Mucosa of rectum (tissue), 2 donors: ENCODE results near the gene PLCB3.
A peak's percentile ranks its signal among the peaks of the same experiment; 100 is the strongest.

ENCODE experiments used
- H3K27ac ChIP-seq, 2 donors: one replicate each; pipeline ENCODE4 v1.7.0; 2013; ENCODE audit warnings: inconsistent platforms in 2 of 2, low read depth in 2 of 2, low read length in 2 of 2
- H3K27me3 ChIP-seq, 2 donors: one replicate each; pipeline ENCODE4 v1.7.0; 2013; ENCODE audit warnings: low read length in 2 of 2; ENCODE audit not compliant: control insufficient read depth in 2 of 2, insufficient read depth in 2 of 2
- H3K36me3 ChIP-seq, 2 donors: one replicate each; pipeline ENCODE4 v1.7.0; 2013; ENCODE audit warnings: low read length in 2 of 2; ENCODE audit not compliant: control insufficient read depth in 2 of 2, insufficient read depth in 2 of 2
- H3K4me1 ChIP-seq, 2 donors: one replicate each; pipeline ENCODE4 v1.7.0; 2013; ENCODE audit warnings: low read length in 2 of 2, mild to moderate bottlenecking in 1 of 2; ENCODE audit not compliant: control insufficient read depth in 2 of 2, insufficient read depth in 2 of 2
- H3K4me3 ChIP-seq, 2 donors: one replicate each; pipeline ENCODE4 v1.7.0; 2013; ENCODE audit warnings: low read length in 2 of 2
- H3K9ac ChIP-seq, 2 donors: one replicate each; pipeline ENCODE4 v1.7.0; 2013; ENCODE audit warnings: low read length in 2 of 2, low read depth in 1 of 2, mild to moderate bottlenecking in 1 of 2
- H3K9me3 ChIP-seq, 2 donors: one replicate each; pipeline ENCODE4 v1.7.0; 2013; ENCODE audit warnings: low read length in 2 of 2; ENCODE audit not compliant: control insufficient read depth in 2 of 2
- donor health status: healthy.
- donor health status: Normal muscosa, but diverticular disease.

PLCB3 gene

DNA sequence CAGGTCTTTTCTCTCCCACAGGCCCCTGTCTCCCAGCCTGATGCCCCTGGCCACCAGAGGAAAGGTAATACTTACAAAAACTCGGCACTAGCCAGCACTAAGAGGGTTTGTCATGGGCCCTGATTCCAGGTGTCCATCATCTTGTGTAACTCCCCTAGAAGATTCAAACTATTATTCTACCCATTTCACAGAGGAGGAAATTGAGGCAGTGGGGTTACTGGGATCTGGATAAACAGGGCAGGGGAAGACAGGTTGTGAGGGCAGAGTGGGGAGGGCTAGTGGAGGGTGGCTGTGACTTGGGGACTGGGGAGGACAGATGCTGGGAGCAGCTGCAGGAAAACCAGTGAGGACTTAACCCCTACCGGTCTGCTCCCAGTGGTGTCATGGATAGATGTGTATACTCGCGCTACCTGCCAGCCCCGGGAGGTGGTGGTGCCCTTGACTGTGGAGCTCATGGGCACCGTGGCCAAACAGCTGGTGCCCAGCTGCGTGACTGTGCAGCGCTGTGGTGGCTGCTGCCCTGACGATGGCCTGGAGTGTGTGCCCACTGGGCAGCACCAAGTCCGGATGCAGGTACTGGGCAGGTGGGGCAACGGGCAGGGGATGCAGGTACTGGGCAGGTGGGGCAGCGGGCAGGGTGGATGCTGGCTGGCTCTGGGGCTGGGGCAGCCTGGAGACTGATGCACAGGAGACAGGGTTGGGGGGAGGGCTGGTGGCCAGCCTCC lies 15.7 kb upstream of the PLCB3 start:
- Histone ChIP-seq H3K9ac (peak overlapping the region; percentile 51 to 60), H3K4me1 (peaks cover 56 to 60% of the 10 kb centered on the region in 2 donors), H3K36me3 (peaks cover 0 to 5% of the 10 kb centered on the region in 2 donors), H3K4me3 (peak overlapping the region; percentile 60 to 74), H3K27me3 (no peaks in the 10 kb centered on the region), H3K27ac (peak overlapping the region; percentile 61 to 77), H3K9me3 (no peaks in the 10 kb centered on the region)

DNA sequence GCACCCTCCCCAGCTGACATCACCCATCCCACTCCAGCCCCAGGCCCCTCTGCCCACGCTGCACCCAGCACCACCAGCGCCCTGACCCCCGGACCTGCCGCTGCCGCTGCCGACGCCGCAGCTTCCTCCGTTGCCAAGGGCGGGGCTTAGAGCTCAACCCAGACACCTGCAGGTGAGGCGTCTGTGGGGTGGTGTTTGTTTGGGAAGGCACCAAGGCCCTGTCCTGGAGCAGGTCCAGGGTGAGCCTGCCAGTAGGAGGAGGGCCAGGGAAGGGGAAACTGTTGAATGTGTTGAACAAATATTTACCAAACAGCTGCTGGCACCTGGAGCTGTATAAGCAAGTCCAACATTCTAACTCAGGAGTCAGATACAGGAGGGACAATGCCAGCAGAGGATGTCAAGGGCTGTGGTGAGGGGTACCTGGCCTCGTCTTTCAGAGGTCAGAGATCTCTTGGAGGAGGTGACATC lies 13.8 kb upstream of the PLCB3 start:
- Histone ChIP-seq H3K9me3 (no peaks in the 10 kb centered on the region), H3K4me3 (peak overlapping the region; percentile 27 to 49), H3K27me3 (no peaks in the 10 kb centered on the region), H3K9ac (peak overlapping the region in 1 of 2 donors; percentile 67), H3K36me3 (peaks cover 0 to 5% of the 10 kb centered on the region in 2 donors), H3K27ac (peak overlapping the region; percentile 82 to 100), H3K4me1 (peaks cover 54 to 57% of the 10 kb centered on the region in 2 donors)

DNA sequence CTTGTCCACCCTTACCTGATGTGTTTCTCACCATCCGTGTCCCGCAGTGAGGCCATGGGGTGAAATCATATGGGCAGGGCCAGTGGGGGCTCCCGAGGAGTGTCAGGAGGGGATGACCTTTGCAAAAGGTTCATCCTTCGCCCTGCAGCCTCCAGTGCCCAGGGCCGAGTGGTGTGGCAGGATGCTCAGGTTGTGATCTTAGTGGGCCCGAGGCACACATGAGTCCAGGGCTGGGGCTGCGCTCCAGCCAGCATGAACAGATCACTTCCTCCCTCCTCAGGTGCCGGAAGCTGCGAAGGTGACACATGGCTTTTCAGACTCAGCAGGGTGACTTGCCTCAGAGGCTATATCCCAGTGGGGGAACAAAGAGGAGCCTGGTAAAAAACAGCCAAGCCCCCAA lies 13.3 kb upstream of the PLCB3 start:
- Histone ChIP-seq H3K4me3 (peak overlapping the region; percentile 27), H3K9ac (peak overlapping the region; percentile 9 to 67), H3K27me3 (no peaks in the 10 kb centered on the region), H3K36me3 (peaks cover 2 to 5% of the 10 kb centered on the region in 2 donors), H3K27ac (peak overlapping the region; percentile 82 to 100), H3K9me3 (no peaks in the 10 kb centered on the region), H3K4me1 (peaks cover 59 to 62% of the 10 kb centered on the region in 2 donors)

DNA sequence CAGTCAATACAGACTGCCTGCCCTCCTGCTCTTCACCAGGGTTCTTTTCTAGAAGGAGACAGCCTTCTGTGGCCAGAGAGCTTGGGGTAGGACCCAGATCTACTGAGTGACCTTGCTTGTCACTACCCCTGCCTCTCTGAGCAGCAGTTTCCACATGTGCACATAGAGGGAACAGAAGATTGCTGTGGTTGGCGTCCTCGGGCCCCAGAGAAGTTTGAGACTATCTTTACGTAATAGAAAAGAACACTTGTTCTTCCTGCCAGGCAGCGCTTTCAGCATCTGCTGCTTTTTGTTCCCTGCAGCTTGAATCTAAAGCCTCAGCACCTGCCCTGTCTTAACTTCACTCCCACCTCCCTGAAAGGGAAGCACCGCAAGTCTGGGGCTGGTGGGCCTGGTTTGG lies 12.3 kb upstream of the PLCB3 start:
- Histone ChIP-seq H3K4me3 (no peak overlapping the region), H3K36me3 (peaks cover 8 to 12% of the 10 kb centered on the region in 2 donors), H3K9ac (peak overlapping the region; percentile 2 to 67), H3K27ac (peak overlapping the region; percentile 82 to 100), H3K9me3 (no peaks in the 10 kb centered on the region), H3K4me1 (peaks cover 58 to 61% of the 10 kb centered on the region in 2 donors), H3K27me3 (no peaks in the 10 kb centered on the region)

DNA sequence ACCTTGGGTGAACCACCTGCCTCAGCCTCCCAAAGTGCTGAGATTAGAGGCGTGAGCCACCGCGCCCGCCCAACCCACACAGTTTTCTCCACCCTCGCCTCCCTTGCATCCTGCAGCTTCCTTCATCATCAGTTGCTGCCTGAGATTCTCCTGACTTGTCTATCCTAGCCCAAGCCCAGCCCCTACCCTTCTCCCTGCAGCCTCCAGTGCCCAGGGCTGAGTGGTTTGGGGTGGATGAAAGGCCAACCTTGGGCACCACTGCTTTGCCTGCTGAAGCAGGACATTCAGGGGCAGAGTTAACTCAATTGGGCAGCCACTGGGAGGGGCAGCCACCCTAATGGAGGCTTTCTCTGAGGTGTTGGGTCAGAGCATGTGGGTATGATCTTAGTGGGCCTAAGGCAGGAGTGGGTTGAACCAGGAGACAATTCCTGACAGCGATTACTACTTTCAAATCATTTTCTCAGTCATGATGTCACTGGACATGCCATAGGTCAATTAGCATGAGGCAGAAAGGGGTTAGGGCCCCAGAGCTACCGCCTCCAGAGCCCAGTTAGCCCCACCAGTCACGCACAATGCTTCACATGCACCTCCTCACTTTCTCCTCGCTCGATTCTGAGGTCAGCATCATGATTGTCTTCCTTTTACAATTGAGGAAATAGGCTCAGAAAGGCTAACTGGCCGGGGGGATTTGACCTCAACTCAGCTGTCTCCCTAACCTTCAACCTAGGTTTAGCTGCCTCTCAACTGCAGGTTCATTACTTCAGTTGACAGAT lies 11.5 kb upstream of the PLCB3 start:
- Histone ChIP-seq H3K36me3 (peaks cover 8 to 12% of the 10 kb centered on the region in 2 donors), H3K27me3 (no peaks in the 10 kb centered on the region), H3K27ac (peak overlapping the region; percentile 100), H3K4me3 (peak overlapping the region; percentile 79 to 83), H3K4me1 (peaks cover 58 to 60% of the 10 kb centered on the region in 2 donors), H3K9ac (peak overlapping the region; percentile 94 to 99), H3K9me3 (no peaks in the 10 kb centered on the region)

DNA sequence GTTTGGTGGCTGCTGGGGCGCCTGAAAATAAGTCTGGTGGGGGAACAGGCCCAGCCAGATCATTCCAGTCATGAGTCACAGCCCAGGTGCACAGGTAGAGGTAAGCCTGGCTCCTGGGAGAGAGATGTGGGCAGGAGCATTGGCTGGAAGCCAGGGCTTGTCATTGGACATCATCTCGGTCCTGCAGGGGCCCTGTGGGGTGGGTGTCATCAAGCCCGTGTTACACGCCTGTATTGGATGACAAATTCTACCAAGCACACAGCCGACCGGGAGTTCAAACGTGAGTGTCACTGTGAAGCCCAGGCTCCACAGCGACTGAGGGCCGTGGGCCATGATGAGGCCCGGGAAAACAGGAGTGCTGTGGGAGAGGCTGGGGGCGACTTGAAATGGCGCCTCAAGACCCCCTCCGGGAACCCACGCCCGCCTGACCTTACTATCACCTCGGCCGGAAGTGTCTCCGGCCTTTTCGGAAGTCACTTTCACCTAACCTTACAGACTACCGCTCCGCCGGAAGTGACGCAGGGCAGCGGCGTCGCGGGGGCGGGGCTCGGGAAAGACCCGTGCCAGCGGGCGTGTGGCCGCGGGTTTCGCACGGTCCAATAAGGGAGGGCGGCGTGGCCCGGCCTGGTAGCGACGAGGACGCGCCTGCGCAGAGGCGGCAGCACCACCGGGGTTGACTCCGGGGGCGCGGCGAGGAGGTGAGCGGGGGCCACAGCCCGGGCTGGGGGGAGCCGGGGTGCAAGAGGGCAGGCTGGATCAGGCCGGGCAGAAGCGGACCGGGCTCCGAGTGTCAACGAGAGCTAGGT lies 10.7 kb upstream of the PLCB3 start, which contains the start of gene FKBP2:
Gene FKBP2, plus strand, starts transcription at position 661 of the 806 bp plus-strand sequence. CDS start 1,293 bp downstream, outside the sequence.
- peak within 1 kb of the TSS; percentile 83 to 86 for H3K4me3 ChIP-seq
- peaks cover 8 to 12% of the 10 kb centered on the region in 2 donors for H3K36me3 ChIP-seq
- no peaks in the 10 kb centered on the region for H3K27me3 ChIP-seq
- peaks cover 58 to 60% of the 10 kb centered on the region in 2 donors for H3K4me1 ChIP-seq
- no peaks in the 10 kb centered on the region for H3K9me3 ChIP-seq
- peak within 1 kb of the TSS; percentile 100 for H3K27ac ChIP-seq
- peak within 1 kb of the TSS; percentile 94 to 99 for H3K9ac ChIP-seq

DNA sequence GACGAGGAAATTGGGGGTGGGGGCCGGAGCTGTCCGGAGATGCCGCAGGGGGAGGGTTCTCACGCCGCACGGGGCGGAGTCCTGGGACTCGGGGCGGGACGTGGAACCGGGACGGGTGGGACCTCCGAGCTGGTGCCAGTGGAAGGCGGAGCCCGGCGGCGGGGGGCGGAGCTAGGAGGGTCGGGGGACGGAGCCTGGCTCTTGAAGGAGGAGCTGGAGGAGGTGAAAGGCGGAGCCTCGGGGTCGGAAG lies 10.2 kb upstream of the PLCB3 start:
- Histone ChIP-seq H3K9me3 (no peaks in the 10 kb centered on the region), H3K27ac (peak overlapping the region; percentile 100), H3K9ac (peak overlapping the region; percentile 79 to 99), H3K36me3 (peaks cover 8 to 12% of the 10 kb centered on the region in 2 donors), H3K4me3 (peak overlapping the region; percentile 83 to 86), H3K4me1 (peaks cover 57 to 61% of the 10 kb centered on the region in 2 donors), H3K27me3 (no peaks in the 10 kb centered on the region)

DNA sequence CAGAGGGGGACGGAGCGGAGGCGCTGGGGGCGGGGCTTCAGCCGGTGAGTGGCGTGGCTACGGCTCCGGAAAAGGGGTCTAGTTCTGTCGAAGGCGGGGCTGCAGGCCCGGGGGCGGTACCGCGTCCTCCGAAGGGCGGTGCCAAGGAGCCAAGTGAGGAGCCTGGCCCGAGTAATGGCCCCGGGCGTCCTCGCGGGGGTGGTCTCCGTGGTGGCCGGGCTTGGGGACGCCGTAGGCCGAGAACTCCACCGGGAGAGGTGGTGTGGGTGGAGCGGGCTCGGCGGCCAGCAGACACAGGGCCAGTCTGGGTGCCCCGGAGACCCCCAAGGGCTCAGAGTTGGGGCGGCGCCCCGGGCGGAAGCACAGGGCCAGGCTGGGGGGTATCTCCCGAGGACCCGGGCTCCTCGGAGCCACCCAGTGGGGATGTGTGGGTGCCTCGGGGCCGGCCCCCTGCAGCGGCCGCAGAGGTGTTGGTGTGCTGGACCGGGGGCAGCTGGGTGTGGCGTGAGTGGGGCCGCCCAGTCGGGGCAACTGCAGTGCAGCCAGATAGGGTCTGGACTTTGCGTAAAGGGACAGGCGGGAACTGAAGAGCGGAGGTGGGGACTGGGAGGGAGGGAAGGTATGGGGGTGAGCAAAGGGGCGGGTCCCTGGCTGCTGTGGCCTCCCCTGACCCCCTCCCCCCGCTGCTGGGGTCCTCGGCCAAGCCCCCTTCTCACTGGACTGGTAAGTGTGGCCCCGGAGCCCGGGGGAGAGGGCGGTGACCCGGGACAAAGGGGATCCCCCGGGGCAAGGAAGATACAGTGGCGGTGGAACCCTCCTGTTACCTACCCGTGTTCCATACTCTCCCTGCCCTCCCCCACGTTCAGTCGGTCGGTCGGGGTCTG lies 9.6 kb upstream of the PLCB3 start:
- Histone ChIP-seq H3K27ac (peak overlapping the region; percentile 91 to 100), H3K27me3 (no peaks in the 10 kb centered on the region), H3K4me1 (peaks cover 56 to 61% of the 10 kb centered on the region in 2 donors), H3K36me3 (peaks cover 8 to 12% of the 10 kb centered on the region in 2 donors), H3K4me3 (peak overlapping the region; percentile 75 to 86), H3K9ac (peak overlapping the region; percentile 83 to 96), H3K9me3 (no peaks in the 10 kb centered on the region)

DNA sequence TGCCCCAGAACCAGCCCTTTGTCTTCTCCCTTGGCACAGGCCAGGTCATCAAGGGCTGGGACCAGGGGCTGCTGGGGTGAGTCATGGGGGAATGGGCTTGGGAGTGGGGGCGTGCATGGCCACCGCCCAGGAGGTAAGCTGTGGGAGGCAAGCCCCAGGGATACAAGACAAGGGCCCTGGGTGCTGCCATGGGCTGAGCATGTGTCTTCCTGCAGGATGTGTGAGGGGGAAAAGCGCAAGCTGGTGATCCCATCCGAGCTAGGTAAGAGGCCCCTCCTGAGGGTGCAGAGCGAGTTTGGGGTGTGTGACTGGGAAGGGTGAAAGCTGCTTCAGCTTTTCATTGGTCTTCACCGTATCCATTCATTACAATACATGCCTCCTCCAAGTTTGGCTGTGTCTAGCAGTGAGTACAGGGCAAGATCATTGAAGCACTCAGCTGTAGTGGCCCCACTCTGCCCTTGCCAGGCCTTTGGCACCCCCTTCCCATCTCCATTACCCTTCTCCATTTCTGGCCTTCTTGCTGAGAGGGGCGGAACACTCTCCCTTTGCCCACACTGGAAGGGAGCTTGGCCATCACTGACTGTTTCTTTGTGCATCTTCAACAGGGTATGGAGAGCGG lies 8.0 kb upstream of the PLCB3 start:
- H3K9me3 ChIP-seq: no peaks in the 10 kb centered on the region
- no peaks in the 10 kb centered on the region for H3K27me3 ChIP-seq
- peaks cover 7 to 8% of the 10 kb centered on the region in 2 donors for H3K36me3 ChIP-seq
- H3K4me1 ChIP-seq: peaks cover 52 to 57% of the 10 kb centered on the region in 2 donors
- H3K27ac ChIP-seq: peak overlapping the region; percentile 91 to 100
- H3K4me3 ChIP-seq: peak overlapping the region; percentile 15 to 86
- H3K9ac ChIP-seq: peak overlapping the region; percentile 63 to 96
